ENCODE measurements around the gene GNB1.
A peak's percentile ranks its signal among the peaks of the same experiment; 100 is the strongest.

The GNB1 gene

GRCh38 chr1:1894354-1895059 is 3.6 kb upstream of the GNB1 start:
- Histone ChIP-seq H3K4me2 (ENCODE audit: insufficient read depth, low read length) (no peak overlapping the region), H3K27ac (ENCODE audit: low read length) (no peak overlapping the region), H3K9me3 (ENCODE audit: insufficient read depth, low read length, severe bottlenecking) (no peaks in the 10 kb centered on the region), H3K79me2 (ENCODE audit: insufficient read depth, low read length) (peaks cover 26% of the 10 kb centered on the region), H3K27me3 (ENCODE audit: insufficient read depth, low read length, poor library complexity) (no peaks in the 10 kb centered on the region), H2AFZ (ENCODE audit: low read depth, low read length) (no peak overlapping the region), H3K4me1 (ENCODE audit: insufficient read depth, low read length) (peaks cover 12% of the 10 kb centered on the region), H3K4me3 (ENCODE audit: low read depth in 1 of 2, low read length in 2 of 2) (no peak overlapping the region), H3K9ac (ENCODE audit: low read depth, low read length) (no peak overlapping the region), H4K20me1 (ENCODE audit: insufficient read depth, low read length) (peaks cover 8% of the 10 kb centered on the region), H3K36me3 (ENCODE audit: insufficient read depth, low read length) (no peaks in the 10 kb centered on the region)
- ATAC-seq (ENCODE audit: insufficient read depth, low read depth) (no peak), DNase-seq (no peak)
- TF ChIP-seq EZH2 (IDR thresholded peaks at IDR 0.05; ENCODE audit: borderline replicate concordance, low read depth, low read length, severe bottlenecking) (no peak), CTCF (IDR thresholded peaks at IDR 0.05; ENCODE audit: borderline replicate concordance, extremely low read depth, low read length, poor library complexity, severe bottlenecking) (no peak)

- no peak for DNase-seq
- peaks cover 13% of the 10 kb centered on the region for H4K20me1 ChIP-seq (ENCODE audit: insufficient read depth, low read length)
- no peak overlapping the region for H3K27ac ChIP-seq (ENCODE audit: low read length)
- H3K4me1 ChIP-seq (ENCODE audit: insufficient read depth, low read length): peaks cover 17% of the 10 kb centered on the region
- TF ChIP-seq CTCF (IDR thresholded peaks at IDR 0.05; ENCODE audit: borderline replicate concordance, extremely low read depth, low read length, poor library complexity, severe bottlenecking) (no peak), EZH2 (IDR thresholded peaks at IDR 0.05; ENCODE audit: borderline replicate concordance, low read depth, low read length, severe bottlenecking) (no peak)
- H3K4me3 ChIP-seq (ENCODE audit: low read depth in 1 of 2, low read length in 2 of 2): no peak overlapping the region
- H2AFZ ChIP-seq (ENCODE audit: low read depth, low read length): no peak overlapping the region
- H3K9ac ChIP-seq (ENCODE audit: low read depth, low read length): no peak overlapping the region
- no peak for ATAC-seq (ENCODE audit: insufficient read depth, low read depth)
- no peak overlapping the region for H3K4me2 ChIP-seq (ENCODE audit: insufficient read depth, low read length)
- no peaks in the 10 kb centered on the region for H3K9me3 ChIP-seq (ENCODE audit: insufficient read depth, low read length, severe bottlenecking)
- no peaks in the 10 kb centered on the region for H3K27me3 ChIP-seq (ENCODE audit: insufficient read depth, low read length, poor library complexity)
- no peaks in the 10 kb centered on the region for H3K36me3 ChIP-seq (ENCODE audit: insufficient read depth, low read length)
- peaks cover 32% of the 10 kb centered on the region for H3K79me2 ChIP-seq (ENCODE audit: insufficient read depth, low read length)
Measured at GRCh38 chr1:1893997-1894353, 3.1 kb upstream of the GNB1 start.

- H4K20me1 ChIP-seq (ENCODE audit: insufficient read depth, low read length): peaks cover 18% of the 10 kb centered on the region
- DNase-seq (no peak), ATAC-seq (ENCODE audit: insufficient read depth, low read depth) (no peak)
- peaks cover 22% of the 10 kb centered on the region for H3K4me1 ChIP-seq (ENCODE audit: insufficient read depth, low read length)
- H3K9ac ChIP-seq (ENCODE audit: low read depth, low read length): no peak overlapping the region
- H3K79me2 ChIP-seq (ENCODE audit: insufficient read depth, low read length): peaks cover 37% of the 10 kb centered on the region
- H3K9me3 ChIP-seq (ENCODE audit: insufficient read depth, low read length, severe bottlenecking): no peaks in the 10 kb centered on the region
- no peak overlapping the region for H3K4me3 ChIP-seq (ENCODE audit: low read depth in 1 of 2, low read length in 2 of 2)
- TF ChIP-seq CTCF (IDR thresholded peaks at IDR 0.05; ENCODE audit: borderline replicate concordance, extremely low read depth, low read length, poor library complexity, severe bottlenecking) (no peak), EZH2 (IDR thresholded peaks at IDR 0.05; ENCODE audit: borderline replicate concordance, low read depth, low read length, severe bottlenecking) (no peak)
- no peaks in the 10 kb centered on the region for H3K27me3 ChIP-seq (ENCODE audit: insufficient read depth, low read length, poor library complexity)
- no peaks in the 10 kb centered on the region for H3K36me3 ChIP-seq (ENCODE audit: insufficient read depth, low read length)
- no peak overlapping the region for H3K27ac ChIP-seq (ENCODE audit: low read length)
- H3K4me2 ChIP-seq (ENCODE audit: insufficient read depth, low read length): peak overlapping the region; percentile 22; the same call in 1 of the 2 replicates
- no peak overlapping the region for H2AFZ ChIP-seq (ENCODE audit: low read depth, low read length)
Measured at GRCh38 chr1:1893291-1893985, 2.6 kb upstream of the GNB1 start.

Measured in DND-41 (cell line).